VCaP (cell line): ENCODE results near the gene PITPNM1.

Source experiments
- H3K27ac ChIP-seq: fragments of 450-650 bp; 2 replicates; pipeline ENCODE4 v1.5.1; 2017
- TF ChIP-seq, protein P1 (sequence below): fragments of 450-650 bp; conservative IDR thresholded peaks from 2 replicates; pipeline ENCODE4 v1.5.1; 2017; ENCODE audit warnings: mild to moderate bottlenecking, moderate library complexity

PITPNM1 gene

DNA sequence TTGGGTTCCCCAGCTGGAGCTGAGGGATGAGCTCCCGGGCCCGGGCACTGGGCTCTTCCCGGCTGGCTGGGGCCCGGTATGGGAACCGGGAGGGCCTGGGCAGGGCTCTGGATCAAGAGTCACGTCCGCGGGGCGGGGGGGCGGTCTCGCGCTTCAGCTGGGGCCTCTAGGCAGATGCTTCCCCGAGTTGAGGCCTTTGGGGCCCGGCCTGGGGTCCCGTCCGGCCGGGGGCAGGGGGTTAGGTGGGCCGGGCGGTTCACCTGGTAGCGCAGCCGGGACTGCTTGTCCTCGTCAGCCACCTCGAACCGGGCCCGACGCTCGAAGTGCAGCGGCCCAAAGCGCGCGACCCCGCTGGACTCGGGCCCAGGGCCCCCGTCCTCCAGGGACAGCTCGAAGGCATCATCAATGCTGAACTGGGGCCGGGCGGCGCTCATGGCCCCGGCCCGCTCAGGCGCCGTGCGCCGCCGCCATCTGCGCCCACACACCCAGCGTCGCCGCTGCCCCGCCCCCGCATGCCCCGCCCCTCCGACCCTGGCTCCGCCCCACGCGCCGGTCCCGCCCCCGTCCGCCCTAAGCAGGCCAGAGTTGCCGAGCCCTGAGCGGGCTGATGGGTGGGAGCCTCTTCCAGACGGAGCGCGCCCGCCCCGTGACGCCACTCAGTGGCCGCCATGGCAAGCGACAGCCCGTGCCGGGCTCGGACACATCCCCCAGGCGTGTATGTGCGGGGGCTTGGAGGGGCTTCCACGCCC is 36.2 kb downstream of the PITPNM1 start, which contains the start of gene TMEM134:
TSS of gene TMEM134 (minus strand) at position 493 of the 749 bp plus-strand sequence. CDS start at position 434, 59 bp downstream.
- TF ChIP-seq, protein P1, sequence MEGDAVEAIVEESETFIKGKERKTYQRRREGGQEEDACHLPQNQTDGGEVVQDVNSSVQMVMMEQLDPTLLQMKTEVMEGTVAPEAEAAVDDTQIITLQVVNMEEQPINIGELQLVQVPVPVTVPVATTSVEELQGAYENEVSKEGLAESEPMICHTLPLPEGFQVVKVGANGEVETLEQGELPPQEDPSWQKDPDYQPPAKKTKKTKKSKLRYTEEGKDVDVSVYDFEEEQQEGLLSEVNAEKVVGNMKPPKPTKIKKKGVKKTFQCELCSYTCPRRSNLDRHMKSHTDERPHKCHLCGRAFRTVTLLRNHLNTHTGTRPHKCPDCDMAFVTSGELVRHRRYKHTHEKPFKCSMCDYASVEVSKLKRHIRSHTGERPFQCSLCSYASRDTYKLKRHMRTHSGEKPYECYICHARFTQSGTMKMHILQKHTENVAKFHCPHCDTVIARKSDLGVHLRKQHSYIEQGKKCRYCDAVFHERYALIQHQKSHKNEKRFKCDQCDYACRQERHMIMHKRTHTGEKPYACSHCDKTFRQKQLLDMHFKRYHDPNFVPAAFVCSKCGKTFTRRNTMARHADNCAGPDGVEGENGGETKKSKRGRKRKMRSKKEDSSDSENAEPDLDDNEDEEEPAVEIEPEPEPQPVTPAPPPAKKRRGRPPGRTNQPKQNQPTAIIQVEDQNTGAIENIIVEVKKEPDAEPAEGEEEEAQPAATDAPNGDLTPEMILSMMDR, result peak; percentile 85
- H3K27ac ChIP-seq, result peak within 1 kb of the TSS; percentile 98

DNA sequence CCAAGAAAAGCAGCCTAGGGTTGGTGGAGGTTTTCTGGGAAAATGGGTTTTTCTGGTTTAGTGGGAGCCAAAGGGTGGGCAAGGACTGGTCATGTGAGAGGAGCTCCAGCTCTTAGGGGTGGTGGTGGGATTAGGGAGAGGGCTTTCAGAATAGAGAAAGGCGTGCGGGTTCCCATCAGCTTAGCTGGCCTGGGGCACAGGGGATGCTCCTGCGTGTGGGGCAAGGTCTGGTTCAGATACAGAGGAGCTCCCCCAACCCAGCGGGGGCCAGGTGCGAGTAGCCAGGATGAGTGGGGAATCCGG is 36.8 kb downstream of the PITPNM1 start:
- peak overlapping the region; percentile 98 for H3K27ac ChIP-seq
- TF ChIP-seq, protein P1, result no peak

DNA sequence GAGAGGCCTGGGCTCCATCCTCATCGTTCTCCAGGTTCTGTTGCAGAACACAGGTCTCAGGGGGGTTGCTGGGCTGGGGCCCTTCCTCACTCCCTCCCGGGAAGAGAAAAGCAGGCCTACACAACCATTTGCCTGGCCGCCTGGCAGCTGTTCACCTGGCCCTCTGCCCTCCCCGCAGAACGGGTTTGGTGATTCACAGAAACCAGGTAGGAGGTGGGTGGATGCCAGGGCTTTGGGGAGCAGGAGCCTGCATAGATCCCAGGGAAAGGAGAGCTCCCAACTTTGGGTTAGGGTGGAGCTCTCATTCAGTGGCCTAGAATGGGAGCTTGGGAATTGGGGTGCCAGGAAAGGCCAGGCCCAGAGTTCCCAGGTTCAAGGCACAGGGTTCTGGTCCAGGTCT is 37.1 kb downstream of the PITPNM1 start:
- peak overlapping the region; percentile 98 for H3K27ac ChIP-seq
- TF ChIP-seq, protein P1, result no peak

DNA sequence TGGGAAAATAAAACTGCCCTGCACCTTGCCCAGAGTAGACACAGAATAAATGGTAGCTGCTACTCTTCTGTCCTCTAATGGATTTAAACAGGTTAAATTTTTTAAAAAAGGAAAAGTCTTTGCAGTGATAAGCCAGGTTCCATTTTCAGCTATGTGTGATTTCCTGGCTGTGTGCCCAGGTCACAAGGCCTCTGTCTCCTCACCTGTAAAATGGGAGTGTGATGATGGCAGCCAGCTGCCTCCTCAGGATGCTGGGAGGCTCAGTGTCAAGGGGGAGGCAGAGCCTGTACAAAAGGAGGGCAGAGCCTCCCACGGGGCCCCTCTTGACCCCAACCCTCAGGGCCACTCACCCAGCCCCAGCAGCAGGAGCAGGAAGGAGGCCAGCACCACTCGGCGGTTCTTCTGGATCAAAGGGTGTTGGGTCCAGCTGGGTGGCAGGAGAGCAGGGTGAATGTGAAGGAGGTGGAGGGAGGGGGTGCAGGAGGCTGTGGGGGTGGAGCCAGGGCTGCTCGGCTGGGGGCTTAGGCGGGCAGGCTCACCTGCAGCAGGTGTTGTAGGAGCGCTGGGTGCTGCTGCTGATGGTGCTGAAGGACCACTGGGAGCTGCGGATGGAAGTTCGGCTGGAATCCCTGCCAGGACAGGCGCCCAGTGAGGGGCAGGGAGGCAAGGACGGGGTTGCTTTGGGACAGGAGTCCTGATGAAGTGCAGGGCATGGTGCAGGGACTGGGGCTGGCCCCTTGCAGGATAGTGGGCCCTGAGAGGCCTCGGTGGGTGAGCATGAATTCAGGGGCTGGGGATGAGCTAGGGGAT is 38.0 kb downstream of the PITPNM1 start:
- H3K27ac ChIP-seq, result peak overlapping the region; percentile 98
- TF ChIP-seq, protein P1, result no peak

DNA sequence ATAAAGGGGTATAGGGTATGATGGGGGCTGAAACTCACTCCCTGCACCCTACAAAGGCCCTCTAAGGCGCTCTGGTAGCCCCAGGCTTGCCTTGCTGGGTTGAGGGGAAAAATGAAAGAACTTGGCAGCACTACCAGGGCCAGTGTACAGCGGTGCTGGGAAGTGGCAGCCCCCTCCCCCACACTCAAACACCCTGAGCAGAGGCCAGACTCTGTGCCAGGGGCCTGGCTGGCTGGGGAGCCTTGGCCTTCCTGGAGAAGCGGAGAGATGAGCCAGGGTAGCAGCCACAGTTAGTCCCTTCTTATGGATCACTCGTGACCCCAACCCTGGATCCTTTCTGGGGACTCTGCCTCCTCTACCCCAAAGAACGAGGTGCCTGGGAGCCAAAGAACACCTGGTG is 38.8 kb downstream of the PITPNM1 start:
- TF ChIP-seq, protein P1, result no peak
- H3K27ac ChIP-seq, result peak overlapping the region; percentile 98

DNA sequence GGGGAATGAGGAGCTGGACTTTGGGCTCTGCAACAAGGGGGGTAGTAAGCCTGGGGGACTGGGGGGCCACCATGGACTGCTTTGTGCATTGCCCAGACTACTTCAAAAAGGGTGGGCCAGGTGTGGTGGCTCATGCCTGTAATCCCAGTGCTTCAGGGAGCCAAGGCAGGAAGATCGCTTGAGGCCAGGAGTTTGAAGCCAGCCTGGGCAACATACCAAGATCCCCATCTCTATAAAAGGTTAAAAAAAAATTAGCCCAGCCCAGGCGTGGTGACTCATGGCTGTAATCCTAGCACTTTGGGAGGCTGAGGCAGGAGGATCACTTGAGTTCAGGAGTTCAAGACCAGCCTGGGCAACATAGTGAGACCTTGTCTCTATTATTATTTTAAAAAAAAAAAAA is 39.6 kb downstream of the PITPNM1 start:
- peak overlapping the region; percentile 98 for H3K27ac ChIP-seq

DNA sequence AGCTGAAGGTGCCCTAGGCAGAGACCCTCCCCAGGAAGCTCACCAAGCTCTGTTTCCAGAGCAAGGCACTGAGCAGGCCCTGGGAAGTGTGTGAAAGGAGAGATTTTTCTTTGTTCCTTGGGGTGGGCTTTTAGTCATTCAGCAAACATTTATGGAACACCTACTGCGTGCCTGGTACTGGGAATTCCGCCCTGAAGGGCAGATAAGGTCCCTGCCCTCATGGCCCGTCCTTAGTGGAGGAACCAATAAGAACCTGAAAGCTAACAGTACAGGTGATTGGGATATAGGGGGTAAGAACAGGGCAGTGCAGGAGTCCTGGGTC is 40.0 kb downstream of the PITPNM1 start:
- TF ChIP-seq, protein P1, result no peak
- peak overlapping the region; percentile 98 for H3K27ac ChIP-seq
